SK-N-SH (cell line): ENCODE results near the gene ANKFN1. TPM values are rescaled to one million over a fixed set of nuclear protein-coding genes. Genes with fewer than 3 reads are reported as not detected.

Source experiments
- CTCF ChIA-PET: fragments of 300-600, 350-600 bp; formaldehyde crosslinking; extraction: SDS; loops from one replicate; lab custom pipeline; 2021; lab: Yijun Ruan, JAX
- POLR2A ChIA-PET: fragments of 350-600 bp; sonication (Branson Sonifier 250); formaldehyde crosslinking; extraction: SDS; loops from one replicate; lab custom pipeline; 2020; ENCODE audit warnings: antibody characterized with exemption, inconsistent platforms; lab: Yijun Ruan, JAX
- DNase-seq: peaks from one replicate; pipeline ENCODE4 v3.0.0; 2012
- H2AFZ ChIP-seq: fragments of 200-600 bp; sonication (generic); 2 replicates; pipeline ENCODE4 v1.8.1; 2016; ENCODE audit warnings: antibody characterized with exemption, mild to moderate bottlenecking, low read depth
- H3F3A ChIP-seq: fragments of 200-600 bp; sonication (generic); replicated peaks from 2 replicates; pipeline ENCODE3; 2016; ENCODE audit warnings: antibody characterized with exemption, mild to moderate bottlenecking; ENCODE audit not compliant: insufficient read depth
- H3K27ac ChIP-seq, 2 experiments: fragments of 200-500 bp in 1 of 2; fragments of 200-600 bp in 1 of 2; sonication (Bioruptor generic) in 1 of 2; sonication (generic), shearing (Covaris generic) in 1 of 2; 2 replicates each; pipeline versions ENCODE4 v1.5.1 to v1.6.1; 2014 to 2016; ENCODE audit warnings: low read depth in 2 of 2, inconsistent platforms in 1 of 2, low read length in 1 of 2, mild to moderate bottlenecking in 1 of 2, mixed read lengths in 1 of 2
- H3K27me3 ChIP-seq: fragments of 200-600 bp; sonication (generic), shearing (Covaris generic); 2 replicates; pipeline ENCODE4 v1.6.1; 2016; ENCODE audit warnings: mixed run types; ENCODE audit not compliant: insufficient read depth
- H3K36me3 ChIP-seq, 2 experiments: fragments of 200-500 bp in 1 of 2; fragments of 200-600 bp in 1 of 2; sonication (Bioruptor generic) in 1 of 2; sonication (generic) in 1 of 2; replicated peaks in 1 of 2; 2 replicates each; pipeline versions ENCODE3 to v1.5.1; 2014 to 2016; ENCODE audit warnings: low read length in 1 of 2, mild to moderate bottlenecking in 1 of 2; ENCODE audit not compliant: insufficient read depth in 2 of 2, control insufficient read depth in 1 of 2
- H3K4me1 ChIP-seq, 2 experiments: fragments of 200-500 bp in 1 of 2; fragments of 200-600 bp in 1 of 2; sonication (Bioruptor generic) in 1 of 2; sonication (generic), shearing (Covaris generic) in 1 of 2; 2 replicates each; pipeline versions ENCODE4 v1.5.1 to v1.6.1; 2014 to 2016; ENCODE audit warnings: low read depth in 1 of 2, low read length in 1 of 2, mixed run types in 1 of 2; ENCODE audit not compliant: insufficient read depth in 2 of 2, control insufficient read depth in 1 of 2
- H3K4me2 ChIP-seq: fragments of 200-600 bp; sonication (generic), shearing (Covaris generic); 2 replicates; pipeline ENCODE4 v1.6.1; 2017; ENCODE audit warnings: mixed run types
- H3K4me3 ChIP-seq, 2 experiments: fragments of 200-500 bp in 1 of 2; fragments of 200-600 bp in 1 of 2; sonication (Bioruptor generic) in 1 of 2; sonication (generic), shearing (Covaris generic) in 1 of 2; 2 replicates each; pipeline versions ENCODE4 v1.5.1 to v1.8.1; 2014 to 2016; ENCODE audit warnings: low read depth in 2 of 2, inconsistent platforms in 1 of 2, low read length in 1 of 2, mild to moderate bottlenecking in 1 of 2, mixed read lengths in 1 of 2, moderate library complexity in 1 of 2
- H3K79me2 ChIP-seq: fragments of 200-600 bp; sonication (generic); 2 replicates; pipeline ENCODE4 v1.8.1; 2017; ENCODE audit warnings: mild to moderate bottlenecking; ENCODE audit not compliant: insufficient read depth
- H3K9ac ChIP-seq: fragments of 200-600 bp; sonication (generic); 2 replicates; pipeline ENCODE4 v1.6.1; 2017; ENCODE audit warnings: mixed run types
- H3K9me2 ChIP-seq: fragments of 200-600 bp; sonication (generic); 2 replicates; pipeline ENCODE4 v1.6.1; 2017; ENCODE audit warnings: mixed run types
- H3K9me3 ChIP-seq: fragments of 200-600 bp; sonication (generic); 2 replicates; pipeline ENCODE4 v1.6.1; 2017; ENCODE audit warnings: mixed run types, mild to moderate bottlenecking, moderate library complexity
- H4K20me1 ChIP-seq: fragments of 200-600 bp; sonication (generic); 2 replicates; pipeline ENCODE4 v1.6.1; 2017; ENCODE audit warnings: mild to moderate bottlenecking, mixed run types; ENCODE audit not compliant: insufficient read depth
- FOXJ3 ChIP-seq: sonication (generic); formaldehyde crosslinking; IDR thresholded peaks from 2 replicates; pipeline ENCODE4 v1.5.1; 2020; ENCODE audit warnings: mild to moderate bottlenecking, missing genetic modification reagents
- GABPA ChIP-seq: IDR thresholded peaks from 2 replicates; pipeline ENCODE4 v1.4.0; 2012; ENCODE audit warnings: low read depth, mild to moderate bottlenecking
- JUND ChIP-seq: IDR thresholded peaks from 2 replicates; pipeline ENCODE4 v1.4.0; 2012
- MXI1 ChIP-seq: IDR thresholded peaks from 2 replicates; pipeline ENCODE4 v1.6.1; 2012; ENCODE audit warnings: mild to moderate bottlenecking, low read depth, low read length, improper control_type of control experiment
- NFIC ChIP-seq: IDR thresholded peaks from 2 replicates; pipeline ENCODE4 v1.4.0; 2012; ENCODE audit warnings: borderline replicate concordance
- POLR2AphosphoS5 ChIP-seq: IDR thresholded peaks from 2 replicates; pipeline ENCODE4 v1.6.1; 2012; ENCODE audit warnings: low read depth, low read length
- RAD21 ChIP-seq: IDR thresholded peaks from 2 replicates; pipeline ENCODE4 v1.6.1; 2012; ENCODE audit warnings: mild to moderate bottlenecking, low read length
- REST ChIP-seq: IDR thresholded peaks from 2 replicates; pipeline ENCODE4 v1.6.1; 2012; ENCODE audit warnings: mild to moderate bottlenecking, low read depth, low read length, moderate library complexity
- SIN3A ChIP-seq: IDR thresholded peaks from 2 replicates; pipeline ENCODE4 v1.6.1; 2012; ENCODE audit warnings: low read depth, mild to moderate bottlenecking, low read length, moderate library complexity, borderline replicate concordance
- SMC3 ChIP-seq: IDR thresholded peaks from 2 replicates; pipeline ENCODE4 v1.6.1; 2012; ENCODE audit warnings: low read depth, low read length, improper control_type of control experiment
- TAF1 ChIP-seq: IDR thresholded peaks from 2 replicates; pipeline ENCODE4 v1.6.1; 2012; ENCODE audit warnings: low read depth, mild to moderate bottlenecking, low read length, moderate library complexity, borderline replicate concordance
- TCF12 ChIP-seq: IDR thresholded peaks from 2 replicates; pipeline ENCODE4 v1.4.0; 2012
- TEAD4 ChIP-seq: IDR thresholded peaks from 2 replicates; pipeline ENCODE4 v1.4.0; 2012; ENCODE audit warnings: mild to moderate bottlenecking, borderline replicate concordance; ENCODE audit not compliant: insufficient read depth
- USF2 ChIP-seq: fragments of 150-350 bp; IDR thresholded peaks from 2 replicates; pipeline ENCODE4 v1.6.1; 2017; ENCODE audit warnings: antibody characterized with exemption, low read length, low read depth, borderline replicate concordance
- YY1 ChIP-seq: IDR thresholded peaks from 2 replicates; pipeline ENCODE4 v1.4.0; 2012; ENCODE audit warnings: low read depth, mild to moderate bottlenecking
- WGBS: methylation state at CpG from one replicate; pipeline ENCODE4 v1.1.6; 2017; ENCODE audit warnings: low lambda C conversion rate; 5-methylcytosine and 5-hydroxymethylcytosine counted together
- polyA plus RNA-seq, 3 experiments: library from polyadenylated mRNA; depleted of rRNA; stranded (reverse); fragments of >200 nt; gene quantifications; 2 replicates each; pipeline ENCODE4 v1.2.3, GENCODE V29; 2012
- TF ChIP-seq, protein P1 (sequence below): IDR thresholded peaks from 2 replicates; pipeline ENCODE4 v1.4.0; 2012; ENCODE audit warnings: low read depth, borderline replicate concordance

Gene ANKFN1
- polyA plus RNA-seq, 1 of the 3 experiments (the other 2 are of a cell fraction), result 0.07 TPM

DNA sequence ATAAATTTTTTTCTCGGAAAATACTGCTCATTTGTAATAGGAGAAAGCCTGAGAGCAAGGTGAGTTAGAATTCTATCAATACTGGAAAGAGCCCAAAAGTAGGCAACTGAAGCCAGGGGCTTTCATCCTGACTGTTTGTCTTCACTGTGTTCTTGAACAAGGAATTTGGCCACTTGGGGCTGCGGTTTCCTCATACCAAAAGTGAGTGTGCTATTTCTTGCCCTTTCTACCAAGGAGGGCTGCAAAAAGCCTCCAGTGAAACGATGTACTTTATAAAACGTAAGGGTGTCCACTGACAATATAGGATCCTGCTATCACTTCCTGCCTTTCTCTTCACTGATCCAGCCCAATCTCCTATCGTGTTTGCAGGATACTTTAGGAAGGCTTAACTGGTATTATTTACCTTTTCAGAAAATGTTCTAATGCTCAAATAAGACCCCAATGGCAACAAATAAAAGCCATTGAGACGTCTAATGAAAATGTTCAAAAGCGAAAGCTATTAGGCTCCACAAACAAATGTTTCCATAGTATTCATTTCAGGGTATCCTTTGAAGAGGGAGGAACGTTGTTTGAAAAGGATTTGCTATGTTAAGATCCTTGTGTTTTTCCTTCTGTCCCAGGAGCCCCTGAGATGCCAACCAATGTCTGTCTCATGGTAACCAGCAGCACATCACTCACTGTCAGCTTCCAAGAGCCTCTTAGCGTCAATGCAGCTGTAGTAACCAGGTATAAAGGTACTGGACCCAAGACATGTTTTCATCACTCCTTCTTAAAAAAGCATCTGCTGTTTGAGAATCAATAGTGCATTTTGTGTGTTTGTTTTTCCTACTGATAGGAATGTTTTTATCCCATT lies 220.9 kb downstream of the ANKFN1 start:
- H3K36me3 ChIP-seq, result no peaks in the 10 kb centered on the region
- H3K4me2 ChIP-seq, result peak overlapping the region; percentile 51
- no peaks in the 10 kb centered on the region for H4K20me1 ChIP-seq
- no peaks in the 10 kb centered on the region for H3K9me3 ChIP-seq
- CTCF ChIA-PET, result no interaction called here
- H3F3A ChIP-seq, result no peaks in the 10 kb centered on the region
- H3K4me3 ChIP-seq, result peak overlapping the region; percentile 13 to 17; a peak in 3 of 4 replicates
- POLR2A ChIA-PET, result no interaction called here
- no peak for DNase-seq
- H3K27me3 ChIP-seq, result no peaks in the 10 kb centered on the region; the same call in 1 of the 2 replicates
- WGBS, result 5% methylated on average over 9 of the region's 9 CpGs
- H3K4me1 ChIP-seq, result no peaks in the 10 kb centered on the region
- TF ChIP-seq RAD21 (no peak), YY1 (no peak), SIN3A (no peak), POLR2AphosphoS5 (no peak), NFIC (no peak), TCF12 (no peak)
- TF ChIP-seq, protein P1, sequence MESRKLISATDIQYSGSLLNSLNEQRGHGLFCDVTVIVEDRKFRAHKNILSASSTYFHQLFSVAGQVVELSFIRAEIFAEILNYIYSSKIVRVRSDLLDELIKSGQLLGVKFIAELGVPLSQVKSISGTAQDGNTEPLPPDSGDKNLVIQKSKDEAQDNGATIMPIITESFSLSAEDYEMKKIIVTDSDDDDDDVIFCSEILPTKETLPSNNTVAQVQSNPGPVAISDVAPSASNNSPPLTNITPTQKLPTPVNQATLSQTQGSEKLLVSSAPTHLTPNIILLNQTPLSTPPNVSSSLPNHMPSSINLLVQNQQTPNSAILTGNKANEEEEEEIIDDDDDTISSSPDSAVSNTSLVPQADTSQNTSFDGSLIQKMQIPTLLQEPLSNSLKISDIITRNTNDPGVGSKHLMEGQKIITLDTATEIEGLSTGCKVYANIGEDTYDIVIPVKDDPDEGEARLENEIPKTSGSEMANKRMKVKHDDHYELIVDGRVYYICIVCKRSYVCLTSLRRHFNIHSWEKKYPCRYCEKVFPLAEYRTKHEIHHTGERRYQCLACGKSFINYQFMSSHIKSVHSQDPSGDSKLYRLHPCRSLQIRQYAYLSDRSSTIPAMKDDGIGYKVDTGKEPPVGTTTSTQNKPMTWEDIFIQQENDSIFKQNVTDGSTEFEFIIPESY, result no peak
- TF ChIP-seq, all 33 proteins: peak for 0
- no peaks in the 10 kb centered on the region for H3K9me2 ChIP-seq
- no peak overlapping the region for H3K9ac ChIP-seq
- H3K79me2 ChIP-seq, result no peaks in the 10 kb centered on the region
- H3K27ac ChIP-seq, result no peak overlapping the region
- no peak overlapping the region for H2AFZ ChIP-seq

DNA sequence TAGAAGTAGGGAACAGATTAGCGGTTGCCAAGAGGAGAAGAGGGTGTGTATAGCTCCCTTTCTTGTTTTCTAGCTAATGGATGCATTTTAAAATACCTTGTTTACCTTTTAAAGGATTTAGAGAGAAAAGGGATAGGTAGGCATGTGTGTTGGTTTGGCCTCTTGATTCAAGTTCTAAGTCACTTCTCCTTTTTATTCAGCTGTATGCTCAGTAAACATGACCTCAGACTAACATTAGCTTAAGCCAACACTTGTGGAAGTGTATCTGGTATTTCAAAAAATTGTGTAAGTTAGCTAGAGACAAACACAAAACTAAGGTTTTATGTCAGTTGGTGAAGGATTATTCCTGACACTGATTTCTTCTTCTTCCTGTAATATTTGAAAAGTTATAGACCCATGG lies 236.1 kb downstream of the ANKFN1 start:
- WGBS, result 7% methylated on average over 1 of the region's 1 CpG
- H3K4me3 ChIP-seq, result no peak overlapping the region
- no peak overlapping the region for H3K27ac ChIP-seq
- no peaks in the 10 kb centered on the region for H3F3A ChIP-seq
- ChIA-PET CTCF (interaction anchor here (0.6 kb wide), 1 partner anchor 653 kb away, joined by 4 read pairs; no protein-coding TSS in a partner anchor), POLR2A (no interaction called here)
- H3K4me1 ChIP-seq, result no peaks in the 10 kb centered on the region
- no peak overlapping the region for H2AFZ ChIP-seq
- H3K36me3 ChIP-seq, result no peaks in the 10 kb centered on the region
- no peak for DNase-seq
- H3K9ac ChIP-seq, result no peak overlapping the region
- H3K9me3 ChIP-seq, result no peaks in the 10 kb centered on the region; the same call in 1 of the 2 replicates
- H3K4me2 ChIP-seq, result no peak overlapping the region
- no peaks in the 10 kb centered on the region for H4K20me1 ChIP-seq
- no peaks in the 10 kb centered on the region for H3K79me2 ChIP-seq
- no peaks in the 10 kb centered on the region for H3K27me3 ChIP-seq
- no peaks in the 10 kb centered on the region for H3K9me2 ChIP-seq
- TF ChIP-seq SMC3, result no peak
- TF ChIP-seq GABPA, result no peak
- TF ChIP-seq SIN3A, result no peak
- TF ChIP-seq REST, result no peak
- no peak for TF ChIP-seq TEAD4
- no peak for TF ChIP-seq NFIC
- TF ChIP-seq FOXJ3 (CRISPR knock-in tag), result no peak
- TF ChIP-seq, protein P1, result no peak
- TF ChIP-seq MXI1, result no peak
- TF ChIP-seq TAF1, result no peak
- TF ChIP-seq JUND, result no peak
- no peak for TF ChIP-seq USF2
